ENCODE measurements around the gene SLC17A9.

SLC17A9 gene

DNA sequence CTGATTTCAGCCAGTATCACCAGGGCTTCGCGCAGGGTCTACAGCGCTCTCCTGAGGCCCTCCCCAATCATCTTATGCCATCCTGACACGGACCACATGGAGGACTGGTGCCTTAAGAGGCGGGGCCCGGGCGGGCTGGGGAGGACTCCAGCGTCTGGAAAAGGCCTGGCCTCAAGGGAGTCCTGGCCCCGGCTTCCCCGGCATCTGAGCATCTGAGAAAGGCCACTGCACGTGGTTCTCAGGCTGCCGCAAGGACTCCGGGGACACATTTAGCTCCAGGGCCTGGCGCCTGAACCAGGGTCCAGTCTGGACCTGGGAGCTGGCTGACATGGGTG, 32.9 kb downstream of the SLC17A9 start:
- DNase-seq, result no peak

DNA sequence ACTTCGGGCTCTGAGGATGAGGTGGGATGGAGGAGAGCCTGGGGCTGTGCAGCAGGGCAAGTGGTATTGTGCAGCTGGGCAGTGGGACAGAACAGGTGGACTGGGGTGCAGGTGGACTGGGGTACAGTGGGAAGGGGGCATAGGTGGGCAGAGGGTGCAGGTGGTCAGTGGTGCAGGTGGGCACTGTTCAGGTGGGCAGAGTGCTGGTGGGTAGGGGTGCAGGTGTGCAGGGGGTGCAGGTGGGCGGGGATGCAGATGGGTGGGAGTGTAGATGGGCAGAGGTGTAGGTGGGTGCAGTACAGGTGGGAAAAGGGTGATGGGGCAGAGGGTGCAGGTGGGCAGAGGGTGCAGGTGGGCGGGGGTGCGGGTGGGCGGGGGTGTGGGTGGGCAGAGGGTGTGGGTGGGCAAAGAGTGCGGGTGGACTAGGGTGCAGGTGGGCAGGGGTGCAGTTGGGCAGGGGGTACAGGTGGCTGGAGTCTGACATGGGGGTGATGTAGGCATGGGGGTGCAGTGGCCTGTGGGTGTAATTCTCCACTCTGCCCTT, 33.8 kb downstream of the SLC17A9 start:
- DNase-seq, result no peak

DNA sequence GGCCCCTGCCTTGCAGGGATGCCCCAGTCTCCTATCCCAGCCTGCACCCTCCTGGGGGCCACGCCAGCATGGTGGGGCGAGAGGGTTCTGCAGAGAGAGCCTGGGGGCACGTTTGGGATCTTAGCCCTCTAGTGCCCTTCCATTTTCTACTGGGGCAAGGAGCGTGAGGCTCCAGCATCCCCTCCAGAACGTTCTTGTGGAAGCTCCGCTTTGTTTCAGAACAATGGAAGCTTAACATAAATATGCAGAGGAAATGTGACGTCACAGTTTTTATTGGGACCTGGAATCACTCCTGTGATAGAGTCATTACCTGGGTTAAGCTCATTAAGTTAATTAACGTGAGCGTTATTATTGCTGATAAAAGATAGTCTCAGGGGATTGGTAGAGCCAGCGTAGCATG, 34.6 kb downstream of the SLC17A9 start:
- DNase-seq, result no peak

DNA sequence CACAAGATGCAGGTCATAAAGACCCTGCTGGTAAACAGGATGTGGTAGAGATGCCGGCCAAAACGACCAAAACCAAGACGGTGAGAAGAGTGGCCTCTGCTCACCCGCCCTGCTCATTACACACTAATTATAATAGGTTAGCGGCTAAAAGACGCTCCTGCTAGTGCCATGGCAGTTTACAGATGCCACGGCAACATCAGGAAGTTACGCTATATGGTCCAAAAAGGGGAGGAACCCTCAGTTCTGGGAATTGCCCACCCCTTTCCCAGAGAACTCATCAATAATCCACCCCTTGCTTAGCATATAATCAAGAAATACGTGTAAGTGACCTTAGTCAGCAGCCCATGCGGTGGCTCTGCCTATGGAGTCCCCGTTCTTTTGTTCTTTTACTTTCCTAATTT, 36.7 kb downstream of the SLC17A9 start:
- no peak for DNase-seq

DNA sequence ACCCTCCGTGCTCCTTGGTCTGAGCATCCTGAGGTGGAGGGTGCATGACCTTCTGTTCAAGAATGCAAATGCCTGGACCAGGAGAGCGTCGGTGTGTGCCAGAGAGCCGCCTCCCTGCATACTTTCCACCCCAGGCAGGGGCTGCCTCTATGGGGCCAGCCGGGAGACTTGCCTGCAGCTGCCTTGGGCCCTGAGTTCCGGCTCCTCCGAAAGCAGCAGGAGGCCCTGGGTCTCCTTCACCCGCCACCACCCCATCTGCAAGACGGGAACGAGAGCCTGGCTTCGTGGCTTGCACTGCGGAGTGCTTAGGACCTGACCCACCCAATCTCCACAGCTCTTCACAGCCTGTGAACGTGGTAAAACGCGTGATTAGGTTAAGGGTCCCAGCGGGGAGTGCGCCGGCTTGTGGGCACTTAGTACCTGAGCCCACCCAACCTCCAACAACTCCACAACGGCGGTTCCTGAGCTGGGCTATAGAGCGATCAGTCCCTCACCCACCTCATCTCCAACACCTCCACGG, 37.9 kb downstream of the SLC17A9 start:
- no peak for DNase-seq

DNA sequence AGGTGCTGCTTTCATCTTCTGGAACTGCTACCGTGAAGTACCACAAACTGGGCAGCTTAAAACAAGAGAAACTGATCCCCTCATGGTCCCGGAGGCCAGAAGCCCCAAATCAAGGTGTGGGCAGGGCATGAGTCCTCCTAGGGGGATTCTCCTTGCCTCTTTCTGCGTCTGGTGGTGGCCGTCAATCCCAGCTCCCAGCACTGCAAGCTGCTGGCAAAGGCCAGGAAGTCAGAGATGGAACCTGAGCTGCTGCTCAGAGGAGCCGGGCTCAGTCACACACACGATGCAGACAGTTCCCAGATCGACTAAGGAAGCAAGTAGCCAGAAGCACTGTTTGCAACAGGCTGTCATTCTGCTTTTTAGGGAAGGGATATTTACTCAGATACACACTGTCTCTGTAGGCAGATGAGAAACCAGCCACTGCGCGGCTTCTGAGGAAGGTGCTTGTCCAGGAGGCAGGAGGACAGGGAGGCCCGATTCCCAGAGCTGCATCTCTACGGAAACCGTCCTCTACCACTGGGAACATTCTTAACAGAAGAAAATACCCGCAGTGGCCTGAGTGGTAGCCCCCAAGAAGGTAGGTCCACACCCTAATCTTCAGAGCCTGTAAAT, 38.8 kb downstream of the SLC17A9 start:
- DNase-seq, result no peak

DNA sequence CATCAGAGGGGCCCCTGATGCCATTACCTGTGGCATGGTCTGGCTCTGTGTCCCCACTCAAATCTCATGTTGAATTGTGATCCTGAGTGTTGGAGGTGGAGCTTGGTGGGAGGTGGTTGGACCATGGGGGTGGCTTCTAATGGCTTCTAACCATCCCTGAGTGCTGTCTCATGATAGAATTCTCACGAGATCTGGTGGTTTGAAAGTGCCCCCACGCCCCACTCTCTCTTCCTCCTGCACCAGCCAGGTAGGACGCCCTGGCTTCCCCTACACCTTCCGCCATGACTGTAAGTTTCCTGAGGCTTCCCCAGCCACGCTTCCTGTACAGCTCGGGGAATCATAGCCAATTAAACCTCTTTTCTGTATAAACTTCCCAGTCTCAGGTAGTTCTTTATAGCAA, 39.4 kb downstream of the SLC17A9 start:
- no peak for DNase-seq

DNA sequence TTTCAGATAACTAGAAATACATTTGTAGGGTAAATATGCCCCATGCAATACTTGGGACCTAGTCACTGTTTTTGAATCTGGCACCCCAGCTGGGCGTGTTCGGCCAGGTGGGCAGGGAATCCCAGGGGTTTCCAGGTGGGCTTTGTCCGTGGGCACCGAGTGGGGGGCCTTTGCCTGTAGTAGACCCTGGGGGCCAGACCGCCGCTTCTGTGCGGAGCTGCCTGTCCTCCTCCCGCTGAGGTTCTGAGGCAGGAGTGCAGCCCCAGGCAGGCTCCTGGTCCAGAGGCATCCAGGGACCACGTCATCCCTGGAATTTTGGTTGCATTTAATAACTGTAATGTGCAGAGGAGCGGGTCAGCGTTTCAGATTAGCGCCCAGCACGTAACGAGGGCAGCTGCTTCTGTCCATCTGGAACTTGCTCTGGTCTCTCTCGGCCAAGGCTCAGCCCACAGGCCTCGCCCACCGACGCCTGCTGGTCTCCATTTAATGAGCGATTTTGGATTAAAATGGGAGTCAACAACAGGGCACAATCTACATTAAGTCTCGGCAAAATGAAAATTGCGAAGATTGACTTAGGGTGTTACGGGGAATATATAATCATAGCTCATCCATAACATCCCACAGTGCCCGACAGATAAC, 41.5 kb downstream of the SLC17A9 start:
- DNase-seq, result no peak

DNA sequence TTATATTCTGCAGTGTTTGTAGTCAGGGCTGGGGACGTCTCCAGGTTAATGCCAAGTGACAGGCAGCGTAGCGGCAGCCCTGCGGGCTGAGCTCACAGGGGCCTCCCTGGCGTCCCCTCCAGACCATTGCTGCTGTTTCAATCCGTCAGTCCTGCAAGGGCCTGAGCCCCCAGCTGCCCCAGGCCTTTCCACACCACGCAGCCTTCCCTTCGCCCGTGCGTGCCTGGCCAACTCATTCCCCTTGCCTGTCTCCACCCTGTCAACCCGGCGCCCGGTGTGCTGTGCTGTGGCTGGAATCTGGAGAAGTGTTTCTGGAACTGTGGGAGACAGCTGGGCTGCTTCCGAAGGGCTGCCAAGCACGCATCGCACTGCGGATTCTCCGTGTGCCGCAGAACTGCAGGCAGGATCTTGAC, 42.4 kb downstream of the SLC17A9 start:
- no peak for DNase-seq

DNA sequence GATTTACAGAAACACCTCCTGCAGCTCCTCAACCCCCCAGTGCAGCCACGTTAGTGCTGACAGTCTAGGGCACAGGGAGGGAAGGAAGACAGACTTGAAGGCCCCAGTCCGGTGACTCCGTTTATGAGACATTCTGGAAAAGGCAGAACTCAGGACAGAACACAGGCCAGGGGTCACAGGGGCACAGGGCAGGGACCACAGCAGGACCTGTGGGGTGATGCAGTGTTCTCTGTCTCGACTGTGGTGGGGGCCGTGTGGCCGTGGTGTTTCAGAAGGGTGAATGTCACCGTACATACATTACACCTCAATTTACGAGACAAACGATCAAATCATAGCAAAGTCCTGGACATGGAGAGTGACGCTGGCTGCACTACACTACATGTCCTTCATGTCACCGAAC, 43.0 kb downstream of the SLC17A9 start:
- no peak for DNase-seq

DNA sequence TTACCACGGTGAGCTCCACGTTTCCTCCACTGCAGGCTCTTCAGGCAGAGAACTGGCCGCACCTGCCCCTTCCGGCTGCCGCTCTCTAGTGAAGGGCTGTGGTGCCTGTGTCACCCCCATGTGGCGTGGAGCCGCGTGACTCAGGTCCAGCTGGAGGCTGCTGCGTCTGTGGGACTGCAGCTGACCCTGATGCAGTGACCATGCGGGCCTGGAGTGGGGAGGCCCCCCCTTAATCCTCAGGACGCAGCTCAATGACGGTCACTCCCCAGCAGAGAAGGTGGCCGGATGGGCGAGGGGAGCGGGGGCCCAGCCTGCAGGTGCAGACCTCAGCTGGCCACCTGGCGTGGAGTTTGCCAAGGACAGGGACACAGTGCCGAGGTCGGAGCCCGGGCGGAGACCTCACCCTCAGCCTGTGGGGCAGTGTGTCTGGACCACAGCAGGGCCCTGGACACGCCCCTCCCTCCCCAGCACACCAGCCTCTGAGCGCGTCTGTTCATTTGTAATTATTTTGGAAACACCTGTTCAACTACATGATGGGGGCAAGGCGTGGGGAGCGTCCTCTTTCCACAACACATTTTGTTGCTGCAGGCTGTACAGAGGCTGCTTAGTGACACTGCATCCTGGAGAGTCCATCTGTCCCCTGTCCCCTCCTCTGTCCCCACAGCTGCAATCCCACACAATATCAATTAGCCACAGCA, 43.5 kb downstream of the SLC17A9 start:
- peak; percentile 50 for DNase-seq

DNA sequence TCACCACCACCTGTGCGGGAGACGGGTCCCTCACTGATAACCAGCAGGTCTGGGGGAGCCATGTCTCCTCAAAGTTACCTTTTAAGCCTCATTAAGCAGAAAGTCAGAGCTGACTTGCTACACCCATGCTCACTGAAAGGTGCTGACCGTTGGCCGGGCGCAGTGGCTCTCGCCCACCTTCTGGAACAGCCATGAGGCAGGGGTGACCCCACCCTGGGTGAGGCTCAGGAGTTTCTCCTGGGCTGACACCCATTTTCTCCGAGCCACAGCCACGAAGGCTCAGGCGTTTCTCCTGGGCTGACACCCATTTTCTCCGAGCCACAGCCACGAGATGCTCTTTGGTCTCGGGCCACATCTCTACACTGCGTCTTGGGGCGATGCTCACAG, 44.1 kb downstream of the SLC17A9 start:
- DNase-seq, result no peak

DNA sequence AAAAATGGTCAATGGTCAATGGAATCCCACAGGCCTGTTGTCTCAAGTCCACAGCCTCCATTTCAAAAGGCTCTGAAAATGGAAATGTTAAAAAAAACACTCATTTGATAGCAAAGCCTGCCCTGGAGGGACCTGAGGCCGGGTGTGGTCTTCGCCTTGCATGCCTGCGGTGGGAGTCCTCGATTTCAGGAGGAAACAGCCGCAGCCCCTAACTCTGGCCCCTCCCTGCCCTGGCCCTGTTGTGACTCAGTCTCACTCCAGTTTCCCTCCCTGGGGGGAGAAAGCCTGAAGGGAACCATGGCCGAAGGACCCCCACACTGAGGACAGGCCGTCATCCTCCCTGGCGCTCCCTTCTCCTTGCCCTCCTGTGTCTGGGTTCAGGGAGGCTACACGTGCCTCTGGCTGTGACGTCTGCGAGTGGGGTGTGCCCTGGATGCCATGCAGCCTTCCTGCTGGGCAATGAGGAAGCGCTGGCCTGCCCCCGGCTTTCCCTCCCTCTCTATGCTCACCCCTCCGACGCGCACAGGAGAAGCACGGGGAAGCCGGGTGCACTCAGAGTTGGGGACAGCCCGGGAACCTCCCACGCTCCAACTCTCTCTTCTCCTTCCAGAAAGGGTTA, 45.0 kb downstream of the SLC17A9 start:
- DNase-seq, result no peak

DNA sequence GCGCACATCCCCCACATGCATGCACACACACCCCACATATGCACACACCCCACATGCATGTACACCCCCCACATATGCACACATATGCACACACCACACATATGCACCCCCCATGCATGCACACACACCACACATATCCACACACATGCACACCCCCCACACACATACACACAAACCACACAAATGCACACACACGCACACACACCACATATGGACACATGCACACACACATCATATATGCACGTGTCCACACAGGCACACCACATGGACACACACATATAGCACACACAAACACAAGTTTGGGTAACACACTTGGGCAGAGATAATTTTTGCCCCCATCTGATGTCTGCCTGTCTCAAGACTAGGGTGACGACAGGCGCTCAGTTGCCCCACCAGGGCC, 45.9 kb downstream of the SLC17A9 start:
- DNase-seq, result no peak

DNA sequence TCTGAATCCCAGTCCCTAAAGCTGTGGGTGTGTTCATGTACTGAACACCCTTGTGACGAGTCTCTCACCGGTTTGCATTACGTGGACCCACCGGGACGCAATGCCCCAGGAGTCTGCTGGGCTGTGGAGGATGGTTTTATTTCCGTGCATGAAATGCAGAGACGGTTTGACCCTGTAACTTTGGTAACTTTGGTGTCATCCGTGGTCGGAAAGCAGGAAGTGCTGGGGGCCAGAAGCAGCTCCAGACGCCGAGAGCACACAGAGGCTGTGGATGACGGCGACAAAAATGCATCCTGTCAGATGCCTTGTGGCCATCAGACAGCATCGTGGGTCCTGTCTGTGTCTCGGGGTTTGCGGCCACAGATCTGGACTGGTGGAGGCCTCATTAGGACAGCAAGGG, 47.1 kb downstream of the SLC17A9 start:
- DNase-seq, result no peak

DNA sequence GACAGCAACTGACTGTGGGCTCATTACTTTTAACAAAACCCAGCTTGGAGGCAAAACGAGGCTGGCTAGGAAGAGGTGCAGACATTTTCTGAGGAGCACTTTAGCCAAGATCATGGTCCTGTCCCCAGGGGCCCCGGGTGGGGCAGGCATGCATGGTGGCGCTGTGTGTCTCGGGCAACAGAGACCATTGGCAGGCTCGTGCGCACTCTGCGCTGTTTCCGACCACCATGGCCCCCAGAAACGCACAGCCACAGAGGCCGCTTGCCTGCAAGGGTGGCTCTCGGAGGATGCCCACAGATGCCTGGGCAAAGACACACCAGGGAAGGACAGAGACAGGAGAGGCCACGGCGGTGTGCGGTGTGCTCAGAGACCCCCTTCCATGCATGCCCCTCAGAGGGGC, 47.5 kb downstream of the SLC17A9 start:
- no peak for DNase-seq

DNA sequence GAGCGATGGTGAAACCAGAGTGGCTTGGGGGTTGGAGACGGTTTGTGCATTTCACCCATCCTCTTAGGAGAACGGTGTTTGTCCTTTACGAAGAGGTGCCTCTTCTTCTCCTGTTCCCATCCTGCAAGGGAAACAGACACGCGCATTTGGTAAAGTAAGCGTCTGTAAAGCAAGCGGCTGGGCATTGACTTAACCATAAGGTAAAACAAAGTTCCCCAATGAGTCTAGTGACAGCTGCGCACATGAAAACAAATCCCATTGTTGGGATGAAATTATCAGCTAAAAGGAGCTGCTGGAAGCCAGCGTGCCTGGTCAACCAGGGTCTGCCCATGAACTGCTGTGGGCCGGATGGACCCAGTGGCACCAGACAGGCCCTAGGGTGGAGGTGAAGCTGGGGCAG, 48.4 kb downstream of the SLC17A9 start:
- DNase-seq, result no peak

DNA sequence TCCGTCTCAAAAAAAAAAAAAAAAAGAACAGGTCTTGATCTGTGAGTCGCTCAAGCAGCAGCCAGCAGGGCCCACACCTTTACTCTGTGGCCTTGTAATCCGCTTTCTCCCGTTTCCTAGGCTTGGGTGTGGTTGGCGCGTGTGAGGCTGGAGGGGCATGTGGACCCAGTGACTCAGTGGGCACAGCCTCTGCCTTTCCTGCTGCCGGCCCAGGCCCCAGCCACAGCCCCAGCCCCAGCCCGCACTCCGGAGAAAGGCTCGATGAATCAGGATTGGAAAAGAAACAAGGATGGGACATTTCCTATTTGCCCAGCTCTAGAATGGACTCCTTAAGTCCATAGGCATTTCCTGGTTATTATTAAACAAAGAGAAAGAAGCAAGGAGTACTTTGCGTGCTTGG, 50.0 kb downstream of the SLC17A9 start:
- DNase-seq, result no peak

DNA sequence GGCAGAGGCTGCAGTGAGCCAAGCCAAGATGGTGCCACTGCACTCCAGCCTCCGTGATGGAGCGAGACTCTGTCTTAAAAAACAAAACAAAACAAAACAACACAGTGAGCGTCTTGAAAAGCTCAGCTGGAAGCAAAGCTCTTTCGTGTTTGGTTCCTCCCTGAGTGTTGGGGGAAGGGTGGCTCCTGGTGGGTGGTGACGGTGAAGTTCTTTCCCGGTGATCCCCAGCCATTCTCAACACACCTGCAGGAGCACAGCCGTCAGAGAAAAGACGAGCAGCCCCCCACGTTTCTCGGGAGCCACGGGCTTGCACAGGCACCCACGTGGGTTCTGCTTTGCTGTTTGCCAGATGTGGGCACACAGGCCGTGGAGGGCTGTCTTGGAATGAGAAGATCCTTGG, 51.0 kb downstream of the SLC17A9 start:
- no peak for DNase-seq

DNA sequence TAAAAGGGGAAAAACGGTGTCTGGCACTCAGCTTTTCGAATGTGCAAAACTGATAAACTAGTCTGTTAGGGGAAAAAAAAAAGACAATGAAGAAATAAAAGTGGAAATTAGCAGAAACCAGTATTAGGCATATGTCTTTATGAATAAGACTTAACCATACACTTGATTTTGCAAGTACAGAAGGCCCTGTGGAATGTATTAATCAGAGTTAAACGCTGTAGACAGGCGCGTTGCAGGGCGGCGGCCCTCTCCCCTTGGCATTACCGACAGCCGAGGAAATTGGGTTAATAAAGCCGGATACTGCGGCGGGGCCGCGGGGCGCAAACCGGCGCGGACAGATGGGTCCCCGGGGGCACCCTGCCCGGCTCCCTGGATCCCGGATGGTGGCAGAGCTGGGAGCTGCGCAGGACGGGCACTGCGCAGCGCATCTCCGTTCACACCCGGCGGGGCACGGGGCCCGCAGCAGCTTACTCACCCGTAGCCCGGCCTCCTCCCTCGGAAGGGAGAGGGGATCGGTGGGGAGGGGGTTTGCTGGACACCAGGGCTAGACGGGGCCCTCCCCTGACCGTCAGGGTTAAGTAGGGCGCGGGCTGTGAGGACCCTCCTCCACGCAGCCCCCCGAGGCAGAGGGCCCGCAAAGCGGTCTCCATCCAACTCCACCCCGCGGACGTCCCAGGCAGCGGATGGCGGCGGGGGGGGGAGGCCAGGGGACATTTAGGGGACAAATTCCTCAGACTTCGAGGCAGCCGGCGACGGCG, 52.3 kb downstream of the SLC17A9 start:
- no peak for DNase-seq

DNA sequence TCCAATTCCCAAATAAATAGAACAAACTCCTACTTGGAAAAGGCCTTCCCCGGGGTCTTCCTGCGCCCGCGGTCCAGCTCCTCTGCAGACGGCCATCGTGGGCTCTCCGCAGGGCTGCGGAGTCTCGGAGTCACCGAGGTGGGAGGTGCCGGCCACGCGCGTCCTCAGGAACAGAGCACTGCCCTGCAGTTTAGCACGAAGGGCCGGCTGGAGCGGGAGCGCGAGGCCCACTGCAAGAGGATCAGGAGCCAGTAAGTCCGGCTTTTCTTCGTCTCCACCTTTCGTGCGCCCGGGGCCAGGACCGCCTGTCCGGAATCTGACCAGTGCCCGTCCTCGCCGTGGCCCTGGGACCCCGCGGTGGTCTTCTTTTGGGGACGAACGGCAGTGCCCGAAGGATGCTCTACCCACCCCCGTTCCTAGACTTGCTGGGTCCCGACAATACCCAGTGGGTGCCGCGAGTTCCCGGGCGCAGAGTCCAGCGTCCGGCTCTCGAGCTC, 52.9 kb downstream of the SLC17A9 start:
- no peak for DNase-seq

DNA sequence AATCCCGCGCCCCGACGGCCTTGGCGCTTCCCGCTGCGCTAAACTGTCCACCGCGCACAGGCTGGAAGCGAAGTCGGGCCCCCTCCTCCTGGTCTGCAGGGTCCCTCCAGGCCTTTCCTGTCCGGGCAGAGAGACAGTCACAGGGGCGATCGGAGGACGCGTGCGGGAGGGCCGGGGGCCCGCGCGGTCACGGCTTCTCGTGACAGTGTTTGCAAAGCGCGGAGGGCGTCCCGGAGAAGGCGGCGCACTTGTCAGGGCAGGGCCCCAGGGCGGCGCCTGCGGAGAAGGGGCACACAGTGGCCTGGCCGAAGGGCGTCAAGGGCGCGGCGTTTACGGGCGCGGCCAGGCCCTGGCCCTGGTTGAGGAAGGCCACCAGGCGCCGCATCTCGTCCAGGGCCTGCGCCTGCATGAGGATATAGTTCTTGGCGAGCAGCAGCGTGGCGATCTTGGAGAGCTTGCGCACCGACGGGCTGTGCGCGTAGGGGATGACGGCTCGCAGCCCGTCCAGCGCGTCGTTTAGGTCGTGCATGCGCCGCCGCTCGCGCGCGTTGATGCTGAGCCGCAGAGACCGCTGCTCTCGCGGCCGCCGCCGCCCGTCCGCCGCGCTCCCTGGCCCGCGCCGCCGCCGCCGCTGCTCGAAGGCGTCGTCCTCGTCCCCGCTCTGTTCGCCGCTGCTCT, 53.5 kb downstream of the SLC17A9 start:
- DNase-seq, result no peak
